Left ventricle myocardium superior (tissue), 1 donor: ENCODE data around the gene MICU1. TPM values are rescaled to one million over a fixed set of nuclear protein-coding genes. Genes with fewer than 3 reads are reported as not detected.
"Not testable (repeated sequence)": the region's sequence is repeated elsewhere in the genome, so short reads cannot be mapped to it uniquely, and the experiment has no call there.

Experiments
- ATAC-seq: fragments of 200-7000 bp; cut with Tn5 transposase; one replicate; pipeline ENCODE4 v1.9.1; 2020; ENCODE audit warnings: mild to moderate bottlenecking, moderate library complexity
- DNase-seq: peaks from one replicate; pipeline ENCODE4 v3.0.0-alpha.2; 2020
- intact Hi-C: fragments of 100-400 bp; cut with micrococcal nuclease; formaldehyde crosslinking; loops from one replicate; pipeline ENCODE4 v1.11.0; 2022
- total RNA-seq: library from RNA; stranded (reverse); fragmentation: NEBNext Ultra II Directional; extraction: Animal tissue kit (Norgen Biotek cat#: 25700); gene quantifications from one replicate; pipeline ENCODE4 v1.2.1, GENCODE V29; 2021
- donor health status: DM: no; HTN: yes; CAD: no; lungs with severe emphysema.

MICU1 gene
- total RNA-seq, 1 donor from 2014 or later, result 37.6 TPM

GRCh38 chr10:72421885-72422540, 203.9 kb downstream of the MICU1 start:
- intact Hi-C loops, result no loop called here
- ATAC-seq (no peak), DNase-seq (no peak)

DNA sequence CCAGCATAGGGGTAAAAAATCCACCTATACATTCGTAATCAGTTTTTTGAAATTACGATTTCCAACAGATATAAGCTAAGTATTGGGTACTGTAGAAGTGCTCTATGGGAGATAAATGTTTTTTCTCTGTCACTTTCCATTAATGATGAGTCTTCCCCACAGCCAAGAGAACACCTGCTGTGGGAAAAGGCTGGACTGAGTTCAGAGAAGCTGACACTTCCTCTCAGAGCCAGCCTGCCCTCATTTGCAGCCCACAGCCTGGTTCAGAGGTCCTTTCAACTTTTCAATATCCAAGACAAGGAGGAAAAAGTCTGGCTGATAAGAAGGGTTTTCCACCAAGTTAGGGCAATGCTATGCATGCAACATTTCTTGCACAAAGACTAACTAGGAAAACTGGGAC, 206.6 kb downstream of the MICU1 start:
- intact Hi-C loops, result no loop called here
- DNase-seq (no peak), ATAC-seq (no peak)

GRCh38 chr10:72418679-72419078, 207.2 kb downstream of the MICU1 start:
- intact Hi-C loops, result no loop called here
- no peak for DNase-seq
- ATAC-seq, result no peak

DNA sequence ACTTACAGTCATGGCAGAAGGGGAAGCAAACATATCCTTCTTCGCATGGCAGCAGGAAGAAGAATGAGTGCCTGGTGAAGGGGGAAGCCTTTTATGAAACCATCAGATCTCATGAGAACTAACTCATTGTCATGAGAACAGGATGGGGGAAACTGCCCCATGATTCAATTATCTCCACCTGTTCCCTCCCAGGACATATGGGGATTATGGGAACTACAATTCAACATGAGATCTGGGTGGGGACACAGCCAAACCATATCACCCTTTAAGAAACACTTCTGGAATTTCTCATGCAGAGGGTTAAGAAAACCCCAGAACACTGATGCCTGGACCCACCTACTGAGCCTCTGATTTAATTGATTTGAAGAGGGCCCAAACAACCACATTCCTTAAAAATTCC, 207.9 kb downstream of the MICU1 start:
- DNase-seq, result no peak
- intact Hi-C loops, result no loop called here
- no peak for ATAC-seq

- DNase-seq, result no peak
- no peak for ATAC-seq
- intact Hi-C loops, result no loop called here
Observed at GRCh38 chr10:72416661-72417060, 209.2 kb downstream of the MICU1 start.

DNA sequence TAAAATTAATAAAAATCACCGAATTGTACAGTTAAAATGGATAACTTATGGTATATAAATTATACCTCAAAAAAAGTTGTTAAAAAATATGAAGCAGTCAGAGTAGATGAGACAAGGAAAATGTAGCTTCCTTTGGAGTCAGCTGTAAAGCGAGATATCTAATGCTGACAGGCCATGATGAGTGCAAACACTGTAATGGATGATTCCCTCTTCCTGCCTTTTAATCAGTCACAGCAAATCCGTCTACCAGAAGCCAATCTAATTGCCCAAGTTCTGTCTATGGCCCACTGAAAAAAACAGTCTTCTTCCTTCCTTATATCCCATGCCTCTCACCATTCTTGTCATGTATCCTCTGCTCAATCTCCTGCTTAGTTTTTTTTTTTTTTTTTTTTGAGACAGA, 211.2 kb downstream of the MICU1 start:
- no peak for ATAC-seq
- intact Hi-C loops, result no loop called here
- DNase-seq, result no peak

- DNase-seq (no peak), ATAC-seq (no peak)
- intact Hi-C loops, result no loop called here
Observed at GRCh38 chr10:72409167-72409566, 216.7 kb downstream of the MICU1 start.

DNA sequence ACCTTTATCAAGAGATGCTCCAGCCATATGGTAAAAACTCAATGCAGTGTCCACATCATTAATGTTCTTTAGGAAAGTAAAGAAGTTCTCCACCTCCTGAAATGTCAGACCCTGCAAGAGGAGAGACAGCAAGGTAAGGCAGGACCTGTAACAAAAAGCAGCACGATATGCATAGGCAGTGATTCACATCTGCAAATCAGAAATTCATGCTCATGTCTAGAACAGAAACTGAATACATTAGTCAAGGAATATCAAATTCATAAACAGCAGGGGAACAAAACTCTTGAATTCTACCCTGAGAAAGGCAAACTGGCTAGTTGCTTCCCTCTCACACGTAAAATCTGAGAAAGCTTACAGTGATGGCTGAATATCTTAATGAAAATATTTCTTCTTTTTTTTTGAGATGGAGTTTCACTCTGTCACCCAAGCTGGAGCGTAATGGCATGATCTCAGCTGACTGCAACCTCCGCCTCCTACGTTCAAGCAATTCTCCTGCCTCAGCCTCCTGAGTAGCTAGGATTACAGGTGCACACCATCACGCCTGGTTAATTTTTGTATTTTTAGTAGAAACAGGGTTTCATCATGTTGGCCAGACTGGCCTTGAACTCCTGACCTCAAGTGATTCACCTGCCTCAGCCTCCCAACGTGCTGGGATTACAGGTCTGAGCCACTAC, 217.8 kb downstream of the MICU1 start:
- no peak for DNase-seq

GRCh38 chr10:72407471-72407870, 218.4 kb downstream of the MICU1 start:
- ATAC-seq, result no peak
- no peak for DNase-seq
- intact Hi-C loops, result no loop called here

More for the DNA sequence above, 217.8 kb downstream of the MICU1 start:
- intact Hi-C loops, result no loop called here
- no peak for ATAC-seq

DNA sequence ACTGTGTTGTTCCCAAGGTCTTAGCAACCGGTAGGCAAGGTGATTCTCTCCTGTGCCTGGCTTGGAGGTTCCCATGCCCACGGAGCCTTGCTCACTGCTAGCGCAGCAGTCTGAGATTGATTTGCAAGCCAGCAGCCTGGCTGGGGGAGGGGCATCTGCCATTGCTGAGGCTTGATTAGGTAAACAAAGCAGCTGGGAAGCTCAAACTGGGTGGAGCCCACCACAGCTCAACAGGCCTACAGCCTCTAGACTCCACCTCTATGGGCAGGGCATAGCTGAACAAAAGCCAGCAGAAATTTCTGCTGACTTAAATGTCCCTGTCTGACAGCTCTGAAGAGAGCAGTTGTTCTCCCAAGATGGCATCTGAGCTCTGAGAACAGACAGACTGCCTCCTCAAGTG, 230.3 kb downstream of the MICU1 start:
- intact Hi-C loops, DNase-seq, ATAC-seq: not testable (repeated sequence)

DNA sequence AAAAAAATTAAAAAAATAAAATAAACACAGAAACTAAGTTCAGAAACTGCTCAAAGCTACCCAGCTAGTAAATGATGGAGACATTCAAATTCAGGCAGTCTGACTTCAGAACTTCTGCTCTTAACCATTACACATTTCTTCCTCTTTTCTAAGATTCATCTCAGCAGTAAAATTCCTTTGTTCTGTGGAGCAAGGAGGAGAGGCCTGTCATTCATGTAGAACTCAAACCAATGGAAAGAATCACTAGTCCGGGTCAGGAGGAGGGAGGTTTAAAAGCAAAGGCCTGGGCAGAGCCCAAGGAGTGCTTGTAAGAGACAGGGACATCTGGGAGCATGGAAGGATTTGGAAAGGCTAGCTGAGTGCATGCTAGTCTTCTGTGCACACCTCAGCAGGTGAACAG, 233.3 kb downstream of the MICU1 start:
- ATAC-seq (no peak), DNase-seq (no peak)
- intact Hi-C loops, result no loop called here

DNA sequence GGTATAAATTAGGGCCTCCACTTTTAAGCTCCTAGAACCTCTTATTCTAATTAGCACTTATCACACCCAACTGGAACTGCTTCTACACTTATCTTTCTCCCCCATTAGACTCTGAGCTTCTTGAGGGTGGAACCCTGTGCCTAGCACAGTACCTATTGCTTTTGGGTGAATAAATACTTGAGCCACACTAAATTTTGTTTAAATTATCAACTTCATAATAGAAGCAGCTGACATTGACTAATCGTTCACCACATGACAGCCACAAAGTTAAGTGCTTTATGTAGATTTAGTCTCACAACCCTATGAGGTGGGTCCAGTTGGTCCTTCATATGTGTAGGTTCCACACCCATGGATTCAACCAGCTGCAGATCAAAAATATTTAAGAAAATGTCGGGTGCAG, 235.1 kb downstream of the MICU1 start:
- ATAC-seq (no peak), DNase-seq (no peak)
- intact Hi-C loops, result no loop called here

DNA sequence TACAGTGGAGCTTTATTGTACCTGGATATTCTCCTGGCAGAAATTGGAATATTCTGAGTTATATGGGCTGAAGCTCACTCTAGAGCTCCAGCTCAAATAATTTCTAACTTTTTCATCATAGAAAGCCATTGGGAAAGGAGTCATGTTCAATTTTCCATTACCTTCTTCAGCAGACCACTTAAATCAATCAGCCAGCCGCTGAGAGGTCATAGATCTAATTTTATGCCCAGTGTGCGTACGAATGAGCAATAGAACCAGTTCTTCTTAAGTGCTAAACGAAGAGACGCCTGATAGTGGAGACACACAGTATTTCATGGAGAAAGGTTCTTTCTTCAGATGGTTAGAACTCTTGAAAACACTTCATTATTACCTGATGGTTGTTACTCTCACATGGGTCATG, 236.2 kb downstream of the MICU1 start:
- DNase-seq (no peak), ATAC-seq (no peak)
- intact Hi-C loops, result loop anchor here (10.0 kb wide), 1 partner anchor 455 kb away; no protein-coding TSS in a partner anchor

DNA sequence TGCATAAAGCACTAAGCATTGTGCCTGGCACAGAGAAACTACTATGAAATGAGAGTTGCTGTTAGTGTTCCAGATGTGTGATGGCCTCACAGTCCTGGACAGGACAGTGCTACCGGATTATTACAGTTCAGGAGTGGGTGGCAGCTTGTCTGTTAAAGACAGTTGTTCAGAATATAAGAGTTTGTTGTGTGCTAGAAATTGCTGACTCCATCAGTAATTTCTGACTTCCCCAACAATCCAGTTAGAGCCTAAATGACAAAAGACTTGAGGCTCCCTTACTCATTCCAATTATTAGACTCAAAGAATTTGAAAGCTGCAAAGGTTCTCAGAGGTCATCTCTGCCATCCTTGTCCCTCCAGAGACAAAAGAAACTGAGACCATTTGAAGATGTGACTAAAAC, 236.9 kb downstream of the MICU1 start:
- intact Hi-C loops, result loop anchor here (10.0 kb wide), 1 partner anchor 456 kb away; no protein-coding TSS in a partner anchor
- DNase-seq (no peak), ATAC-seq (no peak)

DNA sequence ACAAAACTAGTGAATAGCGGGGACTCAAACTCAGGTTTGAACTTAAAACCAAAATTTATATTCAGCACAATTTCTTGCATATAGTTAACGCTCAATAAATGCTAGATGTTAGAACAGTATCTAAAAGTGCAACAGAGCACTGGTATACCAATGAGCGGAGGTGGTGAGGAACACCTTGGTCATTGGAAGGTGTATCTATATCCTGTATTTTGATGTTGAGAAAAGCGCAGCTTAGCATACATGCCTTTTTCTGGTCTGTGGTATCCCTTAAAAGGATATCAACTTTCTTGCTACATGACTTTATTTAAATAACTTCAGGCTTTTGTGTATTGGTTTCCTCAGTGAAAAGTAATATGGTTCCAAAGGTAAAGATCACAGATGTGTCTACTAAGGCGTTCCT, 237.8 kb downstream of the MICU1 start:
- DNase-seq (no peak), ATAC-seq (no peak)
- intact Hi-C loops, result loop anchor here (10.0 kb wide), 1 partner anchor 457 kb away; no protein-coding TSS in a partner anchor

DNA sequence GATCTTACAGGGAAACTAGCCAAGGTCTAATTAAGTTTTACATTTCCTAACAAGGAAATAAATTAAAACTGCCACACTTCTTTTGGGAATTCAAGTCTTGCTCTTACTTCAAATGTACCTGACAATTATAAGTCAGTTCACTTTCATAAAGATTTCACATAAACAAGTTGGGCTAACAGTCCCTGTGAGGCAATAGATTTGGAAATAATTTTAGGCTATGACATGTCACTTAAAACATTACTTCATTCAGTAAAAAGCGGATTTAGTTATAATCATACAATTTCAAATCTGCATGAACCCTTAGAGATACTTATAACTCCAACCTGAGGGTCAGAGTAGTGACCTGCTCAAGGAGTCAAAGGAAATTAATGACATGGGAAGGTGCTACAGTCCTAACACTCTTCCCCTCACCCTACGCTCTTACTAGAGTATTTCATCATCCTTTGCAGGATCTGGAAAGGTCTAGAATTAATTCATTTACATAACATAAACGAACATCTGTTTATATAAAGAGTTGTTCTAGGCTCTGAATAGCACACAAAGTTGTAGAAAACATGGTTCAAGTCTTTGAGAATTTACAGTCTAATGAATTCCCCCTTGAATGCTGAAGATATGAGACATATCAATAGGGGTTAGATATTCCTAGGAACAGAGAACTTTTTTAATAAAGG, 238.8 kb downstream of the MICU1 start:
- intact Hi-C loops, result loop anchor here (10.0 kb wide), 1 partner anchor 458 kb away; no protein-coding TSS in a partner anchor
- DNase-seq, result no peak

DNA sequence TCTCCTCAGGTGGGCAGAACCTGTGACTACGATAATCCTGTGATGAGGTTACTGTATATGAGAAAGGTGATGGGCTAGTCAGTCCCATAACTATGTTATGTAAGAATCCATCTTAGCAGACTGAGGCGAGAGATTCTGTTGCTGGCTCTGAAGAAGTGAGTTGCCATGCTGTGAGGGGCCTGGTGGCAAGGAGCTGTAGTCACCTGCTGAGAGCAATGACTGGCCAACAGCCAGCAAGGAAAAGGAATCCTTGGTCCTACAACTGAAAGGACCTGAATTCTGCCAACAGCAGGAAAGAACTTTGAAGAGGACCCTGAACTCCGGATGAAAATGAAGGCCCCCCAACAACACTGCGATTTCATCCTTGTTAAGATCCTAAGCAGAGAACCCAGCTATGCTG, 240.2 kb downstream of the MICU1 start:
- no peak for DNase-seq
- ATAC-seq, result no peak
- intact Hi-C loops, result loop anchor here (10.0 kb wide), 1 partner anchor 459 kb away; no protein-coding TSS in a partner anchor

More for the DNA sequence above, 238.8 kb downstream of the MICU1 start:
- no peak for ATAC-seq

GRCh38 chr10:72384982-72385381, 240.9 kb downstream of the MICU1 start:
- not testable (repeated sequence) for DNase-seq, ATAC-seq
- intact Hi-C loops, result loop anchor here (10.0 kb wide), 1 partner anchor 460 kb away; no protein-coding TSS in a partner anchor

DNA sequence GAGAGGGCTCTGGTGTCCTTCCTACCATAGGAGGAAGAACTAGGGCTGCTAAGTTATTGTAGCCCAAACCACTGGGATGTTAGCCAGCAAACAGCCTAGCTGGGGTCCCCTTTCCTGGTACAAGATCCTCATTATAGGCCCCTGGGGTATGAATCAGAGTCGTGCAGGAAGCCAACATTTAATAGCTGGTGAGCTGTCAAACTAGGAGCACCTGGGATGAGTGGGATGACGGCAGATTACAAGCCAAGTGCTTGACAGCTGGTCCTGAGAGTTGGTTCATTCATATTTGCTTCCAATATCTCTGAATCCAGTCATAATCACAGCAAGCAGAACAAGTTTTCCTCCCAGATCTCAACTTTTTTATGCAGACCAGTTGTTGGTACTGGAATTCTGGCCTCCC, 246.1 kb downstream of the MICU1 start:
- intact Hi-C loops, result loop anchor here (10.0 kb wide), 1 partner anchor 465 kb away; no protein-coding TSS in a partner anchor
- ATAC-seq (no peak), DNase-seq (no peak)

- no peak for DNase-seq
- intact Hi-C loops, result no loop called here
- no peak for ATAC-seq
Observed at GRCh38 chr10:72379062-72379461, 246.8 kb downstream of the MICU1 start.
